NOMO-1 treated with dmso at 0.1 percent for 144 hours (cell line): ENCODE measurements around the gene RHAG.

Source experiments
- DNase-seq: peaks from one replicate; lab custom pipeline; 2025; ENCODE audit not compliant: unreplicated experiment; lab: John Stamatoyannopoulos, UW

The RHAG gene

GRCh38 chr6:49565261-49565660 lies 71.4 kb downstream of the RHAG start:
- DNase-seq: no peak

GRCh38 chr6:49564552-49564951 lies 72.1 kb downstream of the RHAG start:
- DNase-seq: no peak

- no peak for DNase-seq
Measured at GRCh38 chr6:49563006-49563886, 73.4 kb downstream of the RHAG start.

GRCh38 chr6:49558238-49558637 lies 78.4 kb downstream of the RHAG start:
- DNase-seq: no peak

- DNase-seq: no peak
Measured at GRCh38 chr6:49557177-49557576, 79.5 kb downstream of the RHAG start.

GRCh38 chr6:49556429-49556837 lies 80.2 kb downstream of the RHAG start:
- DNase-seq: peak; percentile 46

- no peak for DNase-seq
Measured at GRCh38 chr6:49555951-49556350, 80.7 kb downstream of the RHAG start.
